Uterus (tissue), 2 donors: Measurements from ENCODE around the gene LYPD3.

Experiments used
- CTCF ChIP-seq, 4 experiments: fragments of 200-600 bp in 2 of 4; fragments of 450-650 bp in 2 of 4; sonication (generic) in 2 of 4; IDR thresholded peaks; one replicate each; pipeline ENCODE4 v1.5.1; 2016 to 2019; ENCODE audit warnings: antibody characterized with exemption in 4 of 4, mild to moderate bottlenecking in 2 of 4, moderate library complexity in 1 of 4
- POLR2A ChIP-seq, 2 donors: fragments of 450-650 bp; IDR thresholded peaks; one replicate each; pipeline ENCODE4 v1.6.1; 2016; ENCODE audit warnings: antibody characterized with exemption in 2 of 2, mild to moderate bottlenecking in 1 of 2, moderate library complexity in 1 of 2

DNA sequence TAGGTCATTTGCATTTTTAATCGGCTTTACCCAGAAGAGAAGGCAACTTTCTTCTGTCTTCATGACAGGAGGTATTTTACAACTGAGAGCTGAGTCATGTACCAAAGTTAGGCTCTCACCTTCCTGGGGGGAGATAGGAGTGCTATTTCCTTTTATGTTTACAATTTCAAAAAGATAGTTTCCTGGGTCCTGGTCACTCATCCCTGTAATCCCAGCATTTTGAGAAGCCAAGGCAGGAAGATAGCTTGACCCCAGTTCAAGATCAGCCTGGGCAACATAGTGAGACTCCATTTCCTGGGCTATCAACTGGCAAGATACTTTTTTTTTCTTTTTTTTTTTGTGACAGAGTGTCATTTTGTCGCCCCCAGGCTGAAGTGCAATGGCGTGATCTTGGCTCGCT is 7.6 kb downstream of the LYPD3 start:
- TF ChIP-seq CTCF (IDR thresholded peaks at IDR 0.05) (no peak), POLR2A (IDR thresholded peaks at IDR 0.05) (no peak)
